ENCODE measurements around the gene FCHSD1. TPM values are rescaled to one million over a fixed set of nuclear protein-coding genes. Genes with fewer than 3 reads are reported as not detected.
A peak's percentile ranks its signal among the peaks of the same experiment; 100 is the strongest.

The FCHSD1 gene
- total RNA-seq, 2 donors from 2014 or later, result 42.6 to 47.0 TPM

- no peaks in the 10 kb centered on the region for H3K36me3 ChIP-seq
- H3K4me3 ChIP-seq, result no peak overlapping the region
- DNase-seq (ENCODE audit: low spot score) (no peak), ATAC-seq (ENCODE audit: insufficient number of reproducible peaks, low FRiP score, low read depth) (no peak)
- TF ChIP-seq CTCF (IDR thresholded peaks at IDR 0.05), result no peak
- no peaks in the 10 kb centered on the region for H3K27me3 ChIP-seq (replicated peaks; ENCODE audit: insufficient read depth)
- no peak overlapping the region for H3K27ac ChIP-seq
- peaks cover 0 to 9% of the 10 kb centered on the region in 2 donors for H3K4me1 ChIP-seq (ENCODE audit: control insufficient read depth in 1 of 2, low read depth in 2 of 2)
- no peaks in the 10 kb centered on the region for H3K9me3 ChIP-seq
Measured at GRCh38 chr5:141686648-141687416, 35.6 kb upstream of the FCHSD1 start.

- H3K27me3 ChIP-seq (replicated peaks; ENCODE audit: insufficient read depth), result no peaks in the 10 kb centered on the region
- ATAC-seq (ENCODE audit: insufficient number of reproducible peaks, low FRiP score, low read depth) (no peak), DNase-seq (ENCODE audit: low spot score) (no peak)
- no peak overlapping the region for H3K4me3 ChIP-seq
- no peaks in the 10 kb centered on the region for H3K36me3 ChIP-seq
- H3K27ac ChIP-seq, result no peak overlapping the region
- peaks cover 4 to 20% of the 10 kb centered on the region in 2 donors for H3K4me1 ChIP-seq (ENCODE audit: control insufficient read depth in 1 of 2, low read depth in 2 of 2)
- no peak for TF ChIP-seq CTCF (IDR thresholded peaks at IDR 0.05)
- H3K9me3 ChIP-seq, result no peaks in the 10 kb centered on the region
Measured at GRCh38 chr5:141685591-141685990, 34.4 kb upstream of the FCHSD1 start.

DNA sequence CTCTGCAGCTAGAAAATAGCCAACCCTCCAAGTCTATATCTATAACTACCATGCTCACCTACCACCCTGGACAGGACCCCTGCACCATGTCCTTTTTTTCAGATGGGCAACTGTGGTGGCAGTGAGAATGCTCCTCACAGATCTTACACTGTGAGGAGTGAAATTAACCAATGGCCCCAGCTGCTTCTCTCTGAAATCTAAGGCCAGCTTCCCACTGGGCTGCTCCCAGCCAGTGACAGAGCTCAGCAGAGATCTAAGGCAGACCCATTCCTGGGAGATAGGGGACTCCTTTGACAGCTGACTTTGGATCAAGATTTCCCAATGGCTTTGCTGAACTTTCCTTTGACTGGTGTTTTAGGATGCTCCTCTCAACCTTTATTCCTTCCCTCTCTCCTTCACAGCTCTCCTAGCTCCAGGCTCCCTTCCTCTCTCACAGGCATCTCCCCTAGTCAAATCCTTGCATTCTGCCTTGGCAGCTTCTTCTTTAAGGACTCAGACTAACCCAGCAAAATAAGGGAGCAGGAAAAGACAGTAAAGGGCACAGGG is 32.5 kb upstream of the FCHSD1 start:
- Histone ChIP-seq H3K4me3 (no peak overlapping the region), H3K27ac (no peak overlapping the region), H3K36me3 (no peaks in the 10 kb centered on the region), H3K4me1 (ENCODE audit: control insufficient read depth in 1 of 2, low read depth in 2 of 2) (peaks cover 4 to 31% of the 10 kb centered on the region in 2 donors), H3K9me3 (no peaks in the 10 kb centered on the region), H3K27me3 (replicated peaks; ENCODE audit: insufficient read depth) (no peaks in the 10 kb centered on the region)
- DNase-seq (ENCODE audit: low spot score), result no peak
- no peak for TF ChIP-seq CTCF (IDR thresholded peaks at IDR 0.05)
- ATAC-seq (ENCODE audit: insufficient number of reproducible peaks, low FRiP score, low read depth), result no peak

DNA sequence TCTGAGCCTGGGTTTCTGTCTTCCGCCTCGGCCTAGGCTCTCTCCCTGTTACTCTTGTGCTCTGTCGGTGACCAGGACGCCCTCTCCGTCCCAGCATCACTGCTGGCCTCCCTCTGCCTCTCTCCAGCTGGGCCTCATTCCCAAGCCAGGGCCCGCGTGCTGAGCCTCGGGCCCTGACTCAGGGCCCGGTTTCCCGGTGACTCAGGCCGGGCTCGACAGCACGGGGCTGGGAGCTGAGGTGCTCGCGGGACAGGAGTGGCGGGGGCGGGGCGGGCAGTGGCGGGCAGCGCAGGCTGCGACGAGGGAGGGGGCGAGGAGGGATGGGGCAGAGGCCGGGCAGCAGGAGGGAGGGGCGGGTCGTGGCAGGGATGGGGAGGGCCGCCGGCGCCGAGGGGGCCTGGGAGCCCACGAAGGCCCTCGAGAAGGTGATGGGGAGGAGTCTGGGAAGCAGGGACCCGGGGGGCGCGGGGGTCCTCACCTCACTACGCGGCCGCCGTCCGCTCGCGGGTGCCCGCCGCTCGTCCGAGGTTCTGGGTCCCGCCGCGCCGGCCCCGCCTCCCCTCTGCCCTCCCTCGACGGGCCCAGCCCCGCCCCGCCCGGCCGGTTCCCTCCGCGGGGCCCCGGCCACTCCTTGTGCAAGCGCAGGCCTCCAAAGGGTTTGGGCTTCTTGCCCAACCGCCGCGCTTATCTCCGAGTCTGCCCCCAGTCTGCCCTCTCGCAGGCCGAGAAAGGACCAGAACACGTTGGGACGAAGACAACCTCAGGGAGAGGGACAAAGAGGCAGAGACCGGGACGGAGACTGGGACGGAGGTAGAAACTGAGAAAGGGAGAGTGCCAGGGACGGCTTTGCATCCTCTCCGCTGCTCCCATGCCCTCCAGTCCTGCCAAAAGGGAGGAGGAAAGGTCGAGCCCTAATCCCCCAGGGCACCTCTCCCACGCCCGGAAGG is 30.8 kb upstream of the FCHSD1 start, which contains the start of gene ARAP3:
Gene ARAP3, minus strand, starts transcription at position 536 of the 947 bp plus-strand sequence. CDS start 1,744 bp downstream, outside the sequence.
- DNase-seq (ENCODE audit: low spot score) (peak; percentile 65), ATAC-seq (ENCODE audit: insufficient number of reproducible peaks, low FRiP score, low read depth) (peak; percentile 73)
- TF ChIP-seq CTCF (IDR thresholded peaks at IDR 0.05), result no peak
- H3K9me3 ChIP-seq, result no peaks in the 10 kb centered on the region
- no peaks in the 10 kb centered on the region for H3K27me3 ChIP-seq (replicated peaks; ENCODE audit: insufficient read depth)
- H3K4me3 ChIP-seq, result peak within 1 kb of the TSS; percentile 68
- peak within 1 kb of the TSS; percentile 39 to 71 for H3K27ac ChIP-seq
- peaks cover 4 to 31% of the 10 kb centered on the region in 2 donors for H3K4me1 ChIP-seq (ENCODE audit: control insufficient read depth in 1 of 2, low read depth in 2 of 2)
- H3K36me3 ChIP-seq, result no peaks in the 10 kb centered on the region

DNA sequence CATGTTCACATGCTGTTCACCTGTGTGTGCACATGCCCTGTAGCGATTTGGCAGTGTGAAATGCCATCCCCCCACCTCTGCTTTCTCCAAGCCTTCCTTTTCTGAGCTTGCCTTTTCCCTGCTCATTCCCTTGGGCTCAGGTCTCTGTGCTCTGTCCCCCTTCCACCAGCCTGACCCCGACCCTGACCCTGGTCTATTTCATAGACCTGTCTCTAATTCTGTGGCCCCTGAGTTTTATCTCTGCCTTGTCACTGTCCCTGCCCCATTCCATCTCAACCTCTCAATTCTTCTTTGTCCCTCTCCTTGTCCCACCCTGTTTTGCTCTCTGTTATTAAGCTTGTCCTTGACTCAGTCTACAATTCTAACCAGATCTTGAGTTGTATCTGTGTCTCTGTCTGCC is 30.1 kb upstream of the FCHSD1 start:
- peak overlapping the region; percentile 39 to 71 for H3K27ac ChIP-seq
- H3K4me3 ChIP-seq, result peak overlapping the region; percentile 68
- peaks cover 4 to 31% of the 10 kb centered on the region in 2 donors for H3K4me1 ChIP-seq (ENCODE audit: control insufficient read depth in 1 of 2, low read depth in 2 of 2)
- ATAC-seq (ENCODE audit: insufficient number of reproducible peaks, low FRiP score, low read depth) (no peak), DNase-seq (ENCODE audit: low spot score) (no peak)
- no peaks in the 10 kb centered on the region for H3K9me3 ChIP-seq
- no peaks in the 10 kb centered on the region for H3K36me3 ChIP-seq
- TF ChIP-seq CTCF (IDR thresholded peaks at IDR 0.05), result no peak
- H3K27me3 ChIP-seq (replicated peaks; ENCODE audit: insufficient read depth), result no peaks in the 10 kb centered on the region

All from thoracic aorta (tissue), 2 donors.